PFSK-1 (cell line): ENCODE results near the gene NET1.

Experiments
- FOXP2 ChIP-seq: optimal IDR thresholded peaks from 2 replicates; pipeline ENCODE3; 2011; ENCODE audit warnings: borderline replicate concordance, control low read depth, inconsistent platforms; ENCODE audit not compliant: insufficient read depth; ENCODE audit errors: extremely low read length, extremely low read depth
- POLR2AphosphoS5 ChIP-seq: IDR thresholded peaks from 2 replicates; pipeline ENCODE4 v1.6.1; 2012; ENCODE audit warnings: low read depth, mild to moderate bottlenecking, control low read depth, low read length, moderate library complexity
- SIN3A ChIP-seq: IDR thresholded peaks from 2 replicates; pipeline ENCODE4 v1.6.1; 2012; ENCODE audit warnings: mild to moderate bottlenecking, low read length, moderate library complexity, borderline replicate concordance; ENCODE audit not compliant: insufficient read depth
- TAF1 ChIP-seq: IDR thresholded peaks from 2 replicates; pipeline ENCODE4 v1.6.1; 2012; ENCODE audit warnings: low read length, control low read depth, borderline replicate concordance; ENCODE audit not compliant: insufficient read depth
- TF ChIP-seq, protein P1 (sequence below), 2 experiments: IDR thresholded peaks; 2 replicates each; pipeline versions ENCODE4 v1.6.1 to v1.8.0; 2011 to 2012; ENCODE audit warnings: low read depth in 2 of 2, low read length in 2 of 2, control low read depth in 1 of 2, inconsistent platforms in 1 of 2, mild to moderate bottlenecking in 1 of 2, moderate library complexity in 1 of 2; ENCODE audit not compliant: insufficient read depth in 1 of 2

Gene NET1

DNA sequence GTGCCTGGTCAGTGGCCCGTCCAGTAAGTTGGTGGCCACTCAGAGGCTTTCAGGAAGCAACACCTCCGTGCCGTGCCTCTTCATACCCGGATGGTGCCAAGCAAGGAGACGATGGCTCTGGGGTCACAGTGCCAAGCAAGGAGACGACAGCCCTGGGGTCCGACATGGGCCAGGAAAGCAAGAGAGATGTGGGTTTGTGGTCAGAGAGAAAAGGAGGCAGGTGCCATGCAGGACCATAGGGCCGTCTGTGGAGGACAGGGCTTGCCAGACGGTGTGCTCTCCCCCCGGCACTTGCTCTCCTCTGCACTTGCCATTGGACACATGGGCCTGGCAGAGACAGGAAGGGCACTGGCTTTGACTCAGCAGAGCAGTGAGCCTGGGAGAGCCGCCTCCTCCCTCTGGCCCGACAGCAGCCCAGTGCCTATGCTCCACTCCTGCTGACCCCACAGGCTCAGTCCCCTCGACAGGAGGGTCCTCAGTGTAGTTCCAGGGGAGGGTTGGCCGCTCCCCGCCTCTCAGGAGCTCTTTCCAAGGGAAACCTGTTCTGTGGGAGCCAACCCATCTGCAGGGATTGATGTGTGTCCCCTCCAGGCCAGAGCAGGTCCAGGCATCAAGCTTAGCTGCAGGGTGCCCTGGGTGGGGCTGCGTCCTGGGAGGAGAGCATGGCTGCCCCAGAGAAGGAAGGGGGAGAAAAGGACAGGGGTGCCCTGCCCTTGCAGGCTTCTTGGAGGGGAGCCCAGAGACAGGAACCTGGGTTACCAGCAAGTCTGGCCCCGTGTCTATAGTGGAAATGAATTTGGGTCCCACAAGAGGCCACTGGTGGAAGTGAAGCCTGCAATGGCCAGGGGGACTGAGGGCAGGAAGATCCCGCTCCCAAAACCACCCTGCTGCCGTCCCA is 94.6 kb downstream of the NET1 start:
- TF ChIP-seq TAF1 (no peak), SIN3A (no peak), FOXP2 (no peak), POLR2AphosphoS5 (no peak)
- TF ChIP-seq, protein P1, sequence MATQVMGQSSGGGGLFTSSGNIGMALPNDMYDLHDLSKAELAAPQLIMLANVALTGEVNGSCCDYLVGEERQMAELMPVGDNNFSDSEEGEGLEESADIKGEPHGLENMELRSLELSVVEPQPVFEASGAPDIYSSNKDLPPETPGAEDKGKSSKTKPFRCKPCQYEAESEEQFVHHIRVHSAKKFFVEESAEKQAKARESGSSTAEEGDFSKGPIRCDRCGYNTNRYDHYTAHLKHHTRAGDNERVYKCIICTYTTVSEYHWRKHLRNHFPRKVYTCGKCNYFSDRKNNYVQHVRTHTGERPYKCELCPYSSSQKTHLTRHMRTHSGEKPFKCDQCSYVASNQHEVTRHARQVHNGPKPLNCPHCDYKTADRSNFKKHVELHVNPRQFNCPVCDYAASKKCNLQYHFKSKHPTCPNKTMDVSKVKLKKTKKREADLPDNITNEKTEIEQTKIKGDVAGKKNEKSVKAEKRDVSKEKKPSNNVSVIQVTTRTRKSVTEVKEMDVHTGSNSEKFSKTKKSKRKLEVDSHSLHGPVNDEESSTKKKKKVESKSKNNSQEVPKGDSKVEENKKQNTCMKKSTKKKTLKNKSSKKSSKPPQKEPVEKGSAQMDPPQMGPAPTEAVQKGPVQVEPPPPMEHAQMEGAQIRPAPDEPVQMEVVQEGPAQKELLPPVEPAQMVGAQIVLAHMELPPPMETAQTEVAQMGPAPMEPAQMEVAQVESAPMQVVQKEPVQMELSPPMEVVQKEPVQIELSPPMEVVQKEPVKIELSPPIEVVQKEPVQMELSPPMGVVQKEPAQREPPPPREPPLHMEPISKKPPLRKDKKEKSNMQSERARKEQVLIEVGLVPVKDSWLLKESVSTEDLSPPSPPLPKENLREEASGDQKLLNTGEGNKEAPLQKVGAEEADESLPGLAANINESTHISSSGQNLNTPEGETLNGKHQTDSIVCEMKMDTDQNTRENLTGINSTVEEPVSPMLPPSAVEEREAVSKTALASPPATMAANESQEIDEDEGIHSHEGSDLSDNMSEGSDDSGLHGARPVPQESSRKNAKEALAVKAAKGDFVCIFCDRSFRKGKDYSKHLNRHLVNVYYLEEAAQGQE (IDR thresholded peaks at IDR 0.05; ENCODE audit: insufficient read depth in 1 of 2, low read depth in 2 of 2, low read length in 2 of 2): no peak

DNA sequence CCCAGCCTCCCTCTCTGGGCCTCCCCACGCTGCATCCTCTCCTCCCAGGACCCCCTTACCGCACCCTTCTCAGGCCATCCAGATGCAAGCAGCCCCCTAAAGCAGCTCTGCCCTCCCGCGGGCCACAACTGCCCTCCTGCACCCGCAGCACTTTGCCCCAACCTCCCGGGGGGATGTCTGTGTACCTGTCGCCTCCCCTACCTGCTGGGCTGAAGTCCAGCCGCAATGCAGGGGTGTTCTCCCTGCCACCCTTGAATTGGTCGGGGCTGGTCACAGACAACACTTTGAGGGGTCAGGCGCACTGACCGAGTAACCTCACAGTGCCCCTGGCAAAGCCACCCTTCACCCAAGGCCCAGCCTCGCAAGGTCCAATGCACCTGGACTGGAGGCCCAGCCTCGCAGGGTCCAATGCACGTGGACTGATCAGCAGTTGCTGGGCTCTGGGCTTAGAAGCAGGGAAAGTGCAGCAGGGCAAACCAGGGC is 95.3 kb downstream of the NET1 start:
- TF ChIP-seq TAF1: no peak

DNA sequence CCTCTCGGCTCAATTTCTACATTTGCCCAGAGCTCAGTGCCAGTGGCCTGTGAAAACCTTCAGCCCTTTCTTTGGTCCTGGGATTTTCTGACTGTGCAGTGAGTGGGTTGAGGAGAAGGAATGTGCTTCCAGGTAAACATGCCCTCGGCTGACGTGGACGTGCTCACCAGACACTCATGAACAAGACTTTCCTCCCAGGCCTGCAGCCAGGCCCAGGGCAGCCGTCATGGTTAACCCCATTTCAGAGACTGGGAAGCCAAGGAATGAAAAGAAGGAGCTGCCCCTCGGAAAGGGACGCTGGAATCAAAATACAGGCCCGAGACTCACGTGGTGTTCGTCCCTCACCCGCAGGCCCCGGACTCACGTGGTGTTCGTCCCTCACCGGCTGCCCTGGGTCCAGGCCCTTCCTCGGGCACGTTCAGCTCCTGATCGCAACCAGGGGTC is 95.8 kb downstream of the NET1 start:
- TF ChIP-seq, protein P1 (IDR thresholded peaks at IDR 0.05; ENCODE audit: insufficient read depth in 1 of 2, low read depth in 2 of 2, low read length in 2 of 2): no peak
- no peak for TF ChIP-seq TAF1
- TF ChIP-seq FOXP2: no peak
- no peak for TF ChIP-seq SIN3A
- TF ChIP-seq POLR2AphosphoS5: no peak
